Sigmoid colon (tissue), 4 donors: ENCODE data around the gene FAM78B.

Experiments
- CTCF ChIP-seq, 4 experiments: fragments of 450-650 bp in 3 of 4; fragments of 200-600 bp in 1 of 4; IDR thresholded peaks; one replicate each; pipeline ENCODE4 v1.5.1; 2016 to 2019; ENCODE audit warnings: antibody characterized with exemption in 4 of 4, mild to moderate bottlenecking in 3 of 4, moderate library complexity in 2 of 4
- EP300 ChIP-seq, 4 donors: sonication (generic); formaldehyde crosslinking; IDR thresholded peaks; one replicate each; pipeline ENCODE4 v1.6.1; 2017; ENCODE audit warnings: antibody characterized with exemption in 4 of 4
- POLR2A ChIP-seq, 2 donors: fragments of 450-650 bp; IDR thresholded peaks; one replicate each; pipeline ENCODE4 v1.6.1; 2016; ENCODE audit warnings: antibody characterized with exemption in 2 of 2, mild to moderate bottlenecking in 2 of 2, moderate library complexity in 2 of 2
- POLR2AphosphoS5 ChIP-seq, 4 donors: sonication (generic); formaldehyde crosslinking; IDR thresholded peaks; one replicate each; pipeline ENCODE4 v1.6.1; 2017; ENCODE audit warnings: antibody characterized with exemption in 4 of 4

- TF ChIP-seq CTCF (IDR thresholded peaks at IDR 0.05) (no peak), POLR2A (IDR thresholded peaks at IDR 0.05) (no peak), EP300 (IDR thresholded peaks at IDR 0.05) (no peak), POLR2AphosphoS5 (IDR thresholded peaks at IDR 0.05) (no peak)
These were observed 80.5 kb downstream of the FAM78B start for GRCh38 chr1:166086113-166086883.
